ENCODE results near the gene ADAMTS18. TPM values are rescaled to one million over a fixed set of nuclear protein-coding genes. Genes with fewer than 3 reads are reported as not detected.
"Not testable (repeated sequence)": the region's sequence is repeated elsewhere in the genome, so short reads cannot be mapped to it uniquely, and the experiment has no call there.

ADAMTS18 gene
- polyA plus RNA-seq, 10 donors, result 0.74 to 4.5 (median 1.7) TPM

DNA sequence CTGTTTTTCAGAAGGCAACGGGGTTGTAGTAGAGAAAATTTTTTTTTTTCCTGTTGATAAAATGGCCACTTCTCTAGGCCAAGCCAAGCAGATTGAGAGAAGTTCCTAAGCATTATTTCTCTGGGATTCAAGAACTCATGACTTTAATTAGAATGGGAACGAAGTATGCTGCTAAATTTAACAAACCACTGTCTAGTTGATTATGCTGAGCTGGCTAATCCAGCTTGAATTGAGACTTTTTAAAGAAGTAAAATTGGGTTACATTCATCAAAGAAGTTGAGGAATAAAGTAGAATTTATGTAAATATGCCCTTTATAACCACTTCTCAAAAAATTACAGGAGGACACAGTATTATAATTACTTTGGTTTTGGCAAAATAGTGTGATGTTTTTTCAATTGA is 152.5 kb downstream of the ADAMTS18 start:
- no peak for DNase-seq

DNA sequence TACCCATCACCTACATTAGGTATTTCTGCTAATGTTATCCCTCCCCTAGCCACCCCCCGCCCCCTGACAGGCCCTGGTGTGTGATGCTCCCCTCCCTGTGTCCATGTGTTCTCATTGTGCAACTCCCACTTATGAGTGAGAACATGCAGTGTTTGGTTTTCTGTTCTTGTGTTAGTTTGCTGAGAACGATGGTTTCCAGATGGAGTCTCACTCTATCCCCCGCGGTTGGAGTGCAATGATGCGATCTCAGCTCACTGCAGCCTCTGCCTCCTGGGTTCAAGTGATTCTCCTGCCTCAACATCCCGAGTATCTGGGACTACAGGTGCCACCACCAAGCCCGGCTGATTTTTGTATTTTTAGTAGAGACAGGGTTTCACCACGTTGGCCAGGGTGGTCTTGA is 155.5 kb downstream of the ADAMTS18 start:
- DNase-seq, result not testable (repeated sequence)

DNA sequence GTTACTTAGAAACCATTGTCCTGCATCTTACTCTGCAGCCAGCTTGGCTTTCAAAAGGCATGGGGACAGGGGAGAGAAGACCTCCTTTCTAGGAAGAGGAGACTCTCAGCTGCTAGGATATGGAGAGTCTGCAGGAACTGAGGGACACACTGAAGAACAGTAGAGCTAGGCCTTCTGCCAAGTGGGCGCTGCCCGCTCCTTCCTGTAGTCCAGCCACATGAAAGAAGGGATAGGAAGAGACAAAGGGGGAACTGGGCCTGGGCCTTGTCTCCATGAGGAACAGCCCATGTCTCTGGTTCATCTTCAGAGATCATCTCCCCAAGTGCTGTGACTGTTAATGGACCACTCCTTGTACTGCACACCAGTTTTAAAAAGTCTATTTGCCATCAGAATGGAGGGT is 157.3 kb downstream of the ADAMTS18 start:
- DNase-seq, result no peak

DNA sequence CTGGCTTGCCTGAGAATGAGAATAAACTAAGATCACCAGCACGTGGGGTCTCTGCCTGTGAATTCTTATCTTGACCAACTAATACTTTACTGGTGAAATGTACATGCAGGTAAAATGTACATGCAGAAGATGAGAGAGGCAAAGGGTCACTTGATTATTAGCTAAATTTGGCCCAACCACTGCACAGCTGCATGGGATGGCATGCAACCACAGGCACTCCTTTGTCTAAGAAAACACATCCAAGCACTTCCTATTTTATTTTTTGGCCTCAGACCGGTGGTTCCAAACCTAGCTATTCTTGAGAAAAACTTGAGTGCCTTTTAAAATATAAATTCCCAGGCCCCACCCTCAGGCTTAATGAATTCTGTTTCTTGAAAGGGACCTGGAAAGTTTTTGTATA is 157.7 kb downstream of the ADAMTS18 start:
- no peak for DNase-seq

DNA sequence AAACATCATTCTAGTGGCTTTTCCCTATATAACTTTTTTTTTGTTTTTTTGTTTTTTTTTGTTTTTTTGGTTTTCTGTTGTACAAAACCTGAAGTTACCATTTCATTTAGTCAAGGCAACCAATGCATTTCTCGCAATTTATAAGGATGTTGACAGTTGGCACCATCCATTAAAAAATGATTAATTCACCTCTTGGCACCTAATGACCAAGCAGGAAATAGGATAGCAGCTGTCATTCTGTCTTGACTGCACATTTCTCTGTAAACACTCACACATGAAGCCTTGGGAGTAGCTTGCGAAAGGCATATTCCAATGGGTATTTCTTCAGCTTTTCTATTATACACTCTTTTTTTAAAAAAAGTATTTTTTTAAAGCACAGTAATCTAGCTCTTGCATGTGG is 158.2 kb downstream of the ADAMTS18 start:
- no peak for DNase-seq

DNA sequence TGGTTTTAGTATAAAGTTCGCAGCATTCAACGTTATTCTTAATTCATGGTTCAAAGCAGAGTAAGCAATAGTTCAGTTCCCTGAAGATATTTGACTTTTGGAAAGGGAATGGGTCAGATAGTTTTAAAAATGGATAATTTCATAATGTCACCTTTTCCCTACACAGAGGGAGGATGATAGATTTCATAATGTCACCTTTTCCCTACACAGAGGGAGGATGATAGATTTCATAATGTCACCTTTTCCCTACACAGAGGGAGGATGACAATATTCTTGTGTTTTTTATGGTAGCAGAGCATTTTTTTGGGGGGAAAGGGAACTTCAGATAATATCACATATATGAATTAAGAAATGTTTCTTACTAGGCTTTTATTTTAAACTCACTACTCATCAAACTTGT is 159.5 kb downstream of the ADAMTS18 start:
- DNase-seq, result not testable (repeated sequence)

DNA sequence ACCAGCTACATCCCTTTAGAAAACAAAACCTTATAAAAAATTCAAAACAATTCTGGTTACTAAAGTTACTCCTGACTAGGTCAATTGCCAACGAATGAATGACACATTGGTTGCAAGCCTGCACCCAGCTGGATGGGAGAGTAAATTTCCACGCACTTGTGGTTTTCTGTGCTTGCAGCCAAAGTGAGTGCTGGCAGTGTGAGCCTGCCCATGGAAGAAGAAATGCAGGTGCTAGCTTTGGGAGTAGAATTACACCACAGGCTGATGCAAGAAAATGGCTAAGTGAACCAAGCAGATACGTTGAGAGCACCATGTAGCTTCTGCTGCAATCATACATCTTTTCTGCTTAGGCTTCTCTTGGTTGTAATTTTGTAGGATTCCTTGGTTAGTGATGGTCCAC is 161.0 kb downstream of the ADAMTS18 start:
- no peak for DNase-seq

DNA sequence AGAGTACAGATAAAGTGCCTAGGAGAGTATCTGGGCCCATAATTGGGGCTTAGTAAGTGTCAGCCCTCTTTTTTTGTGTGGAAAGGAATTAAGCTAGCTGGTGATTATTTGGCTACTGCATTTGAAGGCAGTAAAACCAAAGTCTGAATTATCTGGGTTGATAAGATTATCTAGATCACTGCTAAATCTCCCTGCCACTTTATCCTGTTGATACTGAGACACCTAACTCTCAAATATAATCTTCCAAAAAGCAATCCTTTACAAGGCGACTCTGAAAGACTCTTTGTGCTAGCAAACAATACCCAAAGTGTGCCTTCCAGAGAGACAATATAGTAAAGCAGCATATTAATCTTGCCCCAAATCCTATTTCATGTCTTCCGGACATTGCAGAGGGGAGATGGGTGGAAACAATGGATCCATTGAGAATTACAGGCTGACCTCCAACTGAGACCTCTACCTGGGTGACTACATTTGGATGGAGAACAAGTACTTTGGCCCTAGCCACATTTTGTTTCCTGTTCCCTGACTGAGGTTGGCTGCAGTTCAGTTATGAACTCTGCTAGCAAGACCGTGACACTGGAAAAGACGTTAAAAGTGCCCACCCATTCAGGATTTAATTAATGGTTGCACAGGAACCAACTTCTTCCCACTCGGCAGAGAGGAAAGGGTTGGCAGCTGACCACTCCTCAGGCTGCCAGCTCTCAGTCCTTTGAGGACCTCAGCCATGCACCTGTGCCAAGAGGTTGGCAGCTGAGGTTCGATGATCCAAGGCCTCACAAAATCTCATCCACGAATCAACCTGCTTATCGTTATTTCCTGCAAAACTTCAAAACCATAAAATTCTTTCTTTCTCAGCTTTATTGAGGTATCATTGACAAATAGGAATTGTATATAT is 163.1 kb downstream of the ADAMTS18 start:
- DNase-seq, result no peak

DNA sequence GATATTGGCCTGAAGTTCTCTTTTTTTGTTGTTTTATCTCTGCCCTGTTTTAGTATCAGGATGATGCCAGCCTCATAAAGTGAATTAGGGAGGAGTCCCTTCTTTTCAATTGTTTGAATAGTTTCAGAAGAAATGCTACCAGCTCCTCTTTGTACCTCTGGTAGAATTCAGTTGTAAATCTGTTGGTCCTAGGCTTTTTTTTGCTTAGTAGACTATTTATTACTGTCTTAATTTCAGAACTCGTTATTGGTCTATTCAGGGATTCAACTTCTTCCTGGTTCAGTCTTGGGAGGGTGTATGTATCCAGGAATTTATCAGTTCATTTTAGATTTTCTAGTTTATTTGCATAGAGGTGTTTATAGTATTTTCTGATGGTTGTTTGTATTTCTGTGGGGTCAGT is 168.6 kb downstream of the ADAMTS18 start:
- not testable (repeated sequence) for DNase-seq

DNA sequence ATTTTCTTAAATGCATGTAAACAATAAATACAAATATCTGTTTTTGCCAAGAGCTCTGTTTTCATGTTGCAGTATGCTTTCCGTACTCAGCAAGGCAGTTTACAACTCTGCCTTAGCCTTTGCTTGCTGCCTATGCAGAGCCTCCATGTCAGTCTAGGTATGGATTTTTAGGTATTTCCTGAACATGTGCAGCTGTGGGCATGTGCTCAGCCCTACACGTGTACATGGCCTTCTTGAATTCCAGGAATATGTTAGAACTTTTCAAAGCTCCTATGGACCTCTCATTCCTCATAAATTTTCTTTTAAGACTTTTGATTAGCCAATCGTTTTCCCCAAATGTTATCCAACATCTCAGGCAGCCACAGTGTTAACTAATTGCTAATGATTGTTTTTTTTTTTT is 171.9 kb downstream of the ADAMTS18 start:
- no peak for DNase-seq

DNA sequence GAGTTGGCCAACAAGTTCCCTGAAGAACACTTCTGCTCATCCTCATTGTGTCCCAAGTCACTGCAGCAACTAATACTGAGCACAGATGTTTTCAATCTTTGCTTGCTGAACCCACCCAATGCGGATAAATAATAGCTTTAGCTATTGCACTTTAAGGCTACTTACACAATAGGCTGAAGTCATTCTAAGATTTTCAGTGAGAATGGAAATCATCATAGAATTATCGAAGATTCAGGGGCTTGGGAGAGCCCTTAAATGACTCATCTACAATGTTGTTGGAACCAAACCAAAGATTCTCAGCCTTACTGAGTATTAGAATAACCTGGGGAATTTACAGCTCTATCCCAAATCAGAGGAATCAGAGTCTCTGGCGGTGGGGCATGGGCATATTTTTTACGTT is 184.4 kb downstream of the ADAMTS18 start:
- DNase-seq, result peak; percentile 18 to 54 (median 27)

DNA sequence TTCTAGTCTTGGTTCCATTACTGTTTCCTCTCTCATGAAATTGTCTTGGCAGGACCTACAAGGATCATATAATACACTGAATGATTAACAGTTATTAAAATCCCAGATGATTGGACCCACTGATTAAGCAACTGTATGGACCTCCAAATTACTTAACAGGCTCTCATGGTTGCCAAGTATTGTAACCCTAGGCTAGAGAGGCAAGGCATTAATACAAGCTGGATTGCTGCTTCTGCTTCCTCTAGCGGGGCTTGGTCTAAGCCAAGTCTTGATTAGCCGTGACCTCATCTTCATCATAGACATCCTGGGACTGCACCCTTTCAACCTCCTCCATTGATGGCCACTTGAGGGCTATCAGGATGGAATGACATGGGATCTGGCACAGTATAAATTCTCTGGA is 188.7 kb downstream of the ADAMTS18 start:
- DNase-seq, result peak in 1 of 3 donors; percentile 26

DNA sequence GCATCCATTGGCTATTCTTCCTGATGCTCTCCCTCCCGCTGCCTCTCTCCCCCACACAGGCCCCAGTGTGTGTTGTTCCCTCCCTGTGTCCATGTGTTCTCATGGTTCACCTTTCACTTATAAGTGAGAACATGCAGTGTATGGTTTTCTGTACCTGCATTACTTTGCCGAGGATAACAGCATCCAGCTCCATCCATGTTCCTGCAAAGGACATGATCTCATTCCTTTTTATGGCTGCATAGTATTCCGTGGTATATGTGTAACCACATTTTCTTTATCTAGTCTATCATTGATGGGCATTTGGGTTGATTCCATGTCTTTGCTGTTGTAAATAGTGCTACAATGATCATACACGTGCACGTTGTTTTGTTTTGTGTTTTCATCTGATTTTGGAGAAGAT is 192.4 kb downstream of the ADAMTS18 start:
- not testable (repeated sequence) for DNase-seq

DNA sequence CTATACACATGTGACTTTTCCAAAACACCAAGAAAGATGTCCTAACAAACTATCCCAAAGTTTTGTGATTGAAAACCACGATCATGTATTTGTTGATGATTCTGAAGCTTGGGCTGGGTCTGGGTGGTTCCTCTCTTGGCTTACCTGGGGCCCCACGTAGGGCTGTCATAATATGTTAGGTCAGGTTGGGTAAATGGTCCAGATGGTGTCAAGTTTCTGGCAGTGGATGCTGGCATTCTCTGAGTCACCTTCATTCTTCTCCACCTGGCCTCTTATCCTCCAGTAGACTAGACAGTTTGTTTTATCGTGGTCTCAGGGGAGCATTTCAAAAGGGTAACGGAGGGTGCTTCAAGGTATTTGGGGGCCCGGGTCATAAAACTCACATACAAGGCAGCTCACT is 196.2 kb downstream of the ADAMTS18 start:
- DNase-seq, result no peak

DNA sequence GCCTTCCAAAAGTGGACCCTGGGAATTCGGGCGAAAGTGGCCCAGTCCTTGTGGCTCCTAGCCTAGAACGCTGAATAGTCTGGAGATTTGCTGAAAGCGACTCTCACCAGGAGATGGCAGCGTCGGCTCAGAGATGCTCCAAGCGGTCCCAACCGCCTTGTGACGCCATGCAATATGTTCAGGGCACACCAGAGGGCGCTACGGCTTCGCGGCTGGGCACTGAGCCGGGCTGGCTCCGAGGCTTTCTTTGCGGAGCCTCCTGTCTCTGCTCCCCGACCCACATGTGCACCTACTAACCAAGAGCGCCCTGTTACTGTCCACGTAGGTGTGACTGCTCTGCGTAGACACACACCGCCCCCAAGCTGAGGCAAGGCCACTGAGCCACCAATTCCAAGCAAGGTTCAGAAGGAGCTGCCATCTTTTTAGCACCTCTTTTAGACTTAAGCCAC is 198.7 kb downstream of the ADAMTS18 start:
- peak; percentile 77 to 93 (median 89) for DNase-seq

DNA sequence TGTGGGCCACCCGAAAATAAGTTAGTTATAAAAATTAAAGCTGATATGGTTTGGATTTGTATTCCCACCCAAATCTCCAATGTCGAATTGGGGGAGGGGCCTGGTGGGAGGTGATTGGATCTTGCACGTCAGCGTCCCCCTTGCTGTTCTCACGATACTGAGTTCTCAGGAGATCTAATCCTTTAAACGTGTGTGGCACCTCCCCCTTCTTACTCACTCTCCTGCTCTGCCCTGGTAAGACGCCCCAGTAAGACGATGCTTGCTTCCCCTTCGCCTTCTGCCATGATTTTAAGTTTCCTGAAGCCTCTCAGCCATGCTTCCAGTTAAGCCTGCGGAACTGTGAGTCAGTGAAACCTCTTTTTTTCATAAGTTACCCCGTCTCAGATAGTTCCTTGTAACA is 200.2 kb downstream of the ADAMTS18 start:
- DNase-seq, result no peak

DNA sequence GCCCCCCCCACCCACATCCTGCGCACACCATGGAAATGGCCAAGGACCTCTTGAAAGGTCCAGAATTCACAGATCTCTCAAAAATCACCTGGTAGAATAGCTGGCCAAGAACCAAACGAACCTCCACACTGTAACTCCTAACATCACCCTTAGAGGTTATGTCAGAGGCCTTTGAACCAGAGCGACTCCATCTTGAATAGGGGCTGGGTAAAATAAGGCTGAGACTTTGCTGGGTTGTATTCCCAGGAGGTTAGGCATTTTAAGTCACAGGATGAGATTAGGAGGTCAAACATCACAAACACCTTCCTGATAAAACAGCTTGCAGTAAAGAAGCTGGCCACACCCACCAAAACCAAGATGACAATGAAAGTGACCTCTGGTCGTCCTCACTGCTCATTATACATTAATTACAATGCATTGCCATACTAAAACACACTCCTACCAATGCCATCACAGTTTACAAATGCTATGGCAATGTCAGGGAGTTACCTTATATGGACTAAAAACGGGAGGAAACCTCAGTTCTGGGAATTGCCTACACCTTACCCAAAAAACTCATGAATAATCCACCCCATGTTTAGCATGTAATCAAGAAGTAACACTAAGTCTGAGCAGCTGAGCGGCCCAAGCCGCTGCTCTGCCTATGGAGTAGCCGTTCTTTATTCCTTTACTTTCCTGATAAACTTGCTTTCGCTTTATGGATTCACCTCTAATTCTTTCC is 200.9 kb downstream of the ADAMTS18 start:
- no peak for DNase-seq

Other genes starting within 250 kb of the ADAMTS18 start
- 10 to 100 TPM; 10.6 to 16.1 (median 12.7) TPM for gene MON1B, start 243.8 kb downstream of the ADAMTS18 start, polyA plus RNA-seq (ENCODE audit: insufficient read length in 10 of 10)
- gene SYCE1L, start 235.6 kb downstream of the ADAMTS18 start, polyA plus RNA-seq (ENCODE audit: insufficient read length in 10 of 10), result 1 to 10 TPM; 2.1 to 7.5 (median 3.6) TPM